ENCODE data around the gene LRRC8D.
A peak's percentile ranks its signal among the peaks of the same experiment; 100 is the strongest.

- TF ChIP-seq, protein P1, sequence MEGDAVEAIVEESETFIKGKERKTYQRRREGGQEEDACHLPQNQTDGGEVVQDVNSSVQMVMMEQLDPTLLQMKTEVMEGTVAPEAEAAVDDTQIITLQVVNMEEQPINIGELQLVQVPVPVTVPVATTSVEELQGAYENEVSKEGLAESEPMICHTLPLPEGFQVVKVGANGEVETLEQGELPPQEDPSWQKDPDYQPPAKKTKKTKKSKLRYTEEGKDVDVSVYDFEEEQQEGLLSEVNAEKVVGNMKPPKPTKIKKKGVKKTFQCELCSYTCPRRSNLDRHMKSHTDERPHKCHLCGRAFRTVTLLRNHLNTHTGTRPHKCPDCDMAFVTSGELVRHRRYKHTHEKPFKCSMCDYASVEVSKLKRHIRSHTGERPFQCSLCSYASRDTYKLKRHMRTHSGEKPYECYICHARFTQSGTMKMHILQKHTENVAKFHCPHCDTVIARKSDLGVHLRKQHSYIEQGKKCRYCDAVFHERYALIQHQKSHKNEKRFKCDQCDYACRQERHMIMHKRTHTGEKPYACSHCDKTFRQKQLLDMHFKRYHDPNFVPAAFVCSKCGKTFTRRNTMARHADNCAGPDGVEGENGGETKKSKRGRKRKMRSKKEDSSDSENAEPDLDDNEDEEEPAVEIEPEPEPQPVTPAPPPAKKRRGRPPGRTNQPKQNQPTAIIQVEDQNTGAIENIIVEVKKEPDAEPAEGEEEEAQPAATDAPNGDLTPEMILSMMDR (IDR thresholded peaks at IDR 0.05) = peak in 1 of 4 experiments; percentile 4
- no peak for TF ChIP-seq POLR2A (IDR thresholded peaks at IDR 0.05)
These were observed 683 bp downstream of the LRRC8D start for GRCh38 chr1:89821322-89822108.
